Measurements from ENCODE around the gene PTGES.
"Not testable (repeated sequence)": the region's sequence is repeated elsewhere in the genome, so short reads cannot be mapped to it uniquely, and the experiment has no call there.

The PTGES gene

GRCh38 chr9:129774791-129775447, 22.1 kb upstream of the PTGES start:
- in situ Hi-C loops (cut with MboI; ENCODE audit: low sequenced_read_pairs), result loop anchor here (25.0 kb wide), 1 partner anchor 638 kb away; no protein-coding TSS in a partner anchor

DNA sequence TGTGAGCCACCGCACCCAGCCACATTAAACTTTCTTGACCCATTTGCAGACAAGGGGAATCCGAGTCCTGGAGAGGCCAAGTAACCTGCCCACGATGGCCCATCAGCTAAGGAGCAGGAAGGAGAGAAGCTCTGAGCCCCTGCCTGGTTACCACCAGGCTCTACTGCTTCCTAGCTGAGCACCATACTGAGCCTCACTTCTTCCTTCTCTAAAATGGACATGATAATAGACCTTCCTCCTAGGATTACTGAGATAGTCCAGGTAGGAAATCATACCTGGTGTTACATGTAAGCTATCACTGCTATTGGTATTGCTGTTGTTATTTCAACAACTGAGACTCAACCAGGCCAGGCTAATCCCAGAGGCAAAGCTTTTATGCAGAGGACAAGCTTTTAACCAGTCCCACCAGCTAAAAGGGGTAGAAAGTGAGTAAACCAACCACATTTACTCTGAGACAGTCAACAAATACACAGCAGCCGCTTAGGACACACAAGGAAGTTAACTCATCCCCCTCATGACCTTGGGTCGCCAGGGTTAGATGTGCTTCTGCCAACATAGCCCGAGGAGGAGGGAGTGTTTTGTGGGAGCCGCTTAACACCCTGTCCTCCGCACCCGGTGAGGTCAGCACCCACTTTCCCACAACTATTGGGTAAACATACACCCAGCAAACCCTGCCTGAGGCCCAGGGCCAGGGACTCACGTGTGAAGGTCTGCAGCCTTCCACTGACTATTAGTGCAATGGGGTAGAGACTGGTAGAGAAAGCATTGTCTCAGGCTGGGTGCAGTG, 20.6 kb upstream of the PTGES start:
- in situ Hi-C loops (cut with MboI; ENCODE audit: low sequenced_read_pairs), result no loop called here

DNA sequence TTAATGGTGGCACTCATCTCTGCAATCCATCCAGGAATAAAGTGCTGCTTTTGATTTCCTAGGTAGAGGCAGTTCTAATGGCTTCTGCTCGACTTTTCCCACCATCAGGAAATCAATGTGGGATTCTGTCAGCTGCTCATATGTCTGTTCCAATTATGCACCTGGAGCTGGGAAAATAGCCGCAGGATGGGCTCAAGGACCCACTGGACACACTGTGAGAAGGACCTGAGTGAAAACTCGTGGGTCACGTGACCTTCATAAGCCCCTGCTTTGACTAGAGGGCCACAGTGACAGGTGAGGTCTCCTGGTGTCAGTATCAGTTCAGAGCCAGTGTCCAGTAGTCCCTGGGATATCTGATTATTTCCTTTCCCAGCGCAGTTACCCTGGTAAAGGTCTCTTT, 17.9 kb upstream of the PTGES start:
- in situ Hi-C loops (cut with MboI; ENCODE audit: low sequenced_read_pairs), result no loop called here

DNA sequence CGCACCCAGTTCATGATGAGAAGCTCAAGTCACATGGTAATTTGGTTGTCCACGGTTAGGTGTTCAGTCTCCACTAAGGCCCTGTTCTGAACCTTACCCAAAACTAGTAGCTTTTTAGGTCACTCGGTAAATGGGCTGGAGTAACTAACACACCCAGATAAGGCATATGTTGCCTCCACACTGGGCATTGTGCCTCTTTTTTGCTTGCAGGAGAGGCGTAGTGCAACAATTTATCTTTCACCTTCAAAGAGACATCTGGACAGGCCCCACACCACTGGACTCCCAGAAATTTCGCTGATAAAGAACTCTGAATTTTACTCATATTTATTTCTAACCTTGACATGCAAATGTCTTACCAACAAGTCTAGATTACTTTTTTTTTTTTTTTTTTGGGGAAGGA, 16.8 kb upstream of the PTGES start:
- in situ Hi-C loops (cut with MboI; ENCODE audit: low sequenced_read_pairs), result no loop called here

DNA sequence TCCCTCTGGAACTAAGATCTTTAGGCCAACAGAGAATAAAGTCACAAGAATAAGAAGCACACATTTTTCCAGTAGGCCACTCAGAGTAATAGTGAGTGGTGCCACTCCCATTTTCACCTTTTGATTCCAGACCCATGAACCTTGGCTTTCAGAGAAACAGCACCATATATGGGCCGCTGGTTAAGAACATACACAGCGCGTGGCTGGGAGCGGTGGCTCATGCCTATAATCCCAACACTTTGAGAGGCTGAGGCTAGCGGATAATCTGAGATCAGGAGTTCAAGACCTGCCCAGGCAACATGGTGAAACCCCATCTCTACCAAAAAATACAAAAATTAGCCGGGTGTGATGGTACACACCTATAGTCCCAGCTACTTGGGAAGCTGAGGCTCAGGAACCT, 15.6 kb upstream of the PTGES start:
- in situ Hi-C loops (cut with MboI; ENCODE audit: low sequenced_read_pairs), result no loop called here

GRCh38 chr9:129765764-129766317, 13.0 kb upstream of the PTGES start:
- in situ Hi-C loops (cut with MboI; ENCODE audit: low sequenced_read_pairs), result no loop called here

DNA sequence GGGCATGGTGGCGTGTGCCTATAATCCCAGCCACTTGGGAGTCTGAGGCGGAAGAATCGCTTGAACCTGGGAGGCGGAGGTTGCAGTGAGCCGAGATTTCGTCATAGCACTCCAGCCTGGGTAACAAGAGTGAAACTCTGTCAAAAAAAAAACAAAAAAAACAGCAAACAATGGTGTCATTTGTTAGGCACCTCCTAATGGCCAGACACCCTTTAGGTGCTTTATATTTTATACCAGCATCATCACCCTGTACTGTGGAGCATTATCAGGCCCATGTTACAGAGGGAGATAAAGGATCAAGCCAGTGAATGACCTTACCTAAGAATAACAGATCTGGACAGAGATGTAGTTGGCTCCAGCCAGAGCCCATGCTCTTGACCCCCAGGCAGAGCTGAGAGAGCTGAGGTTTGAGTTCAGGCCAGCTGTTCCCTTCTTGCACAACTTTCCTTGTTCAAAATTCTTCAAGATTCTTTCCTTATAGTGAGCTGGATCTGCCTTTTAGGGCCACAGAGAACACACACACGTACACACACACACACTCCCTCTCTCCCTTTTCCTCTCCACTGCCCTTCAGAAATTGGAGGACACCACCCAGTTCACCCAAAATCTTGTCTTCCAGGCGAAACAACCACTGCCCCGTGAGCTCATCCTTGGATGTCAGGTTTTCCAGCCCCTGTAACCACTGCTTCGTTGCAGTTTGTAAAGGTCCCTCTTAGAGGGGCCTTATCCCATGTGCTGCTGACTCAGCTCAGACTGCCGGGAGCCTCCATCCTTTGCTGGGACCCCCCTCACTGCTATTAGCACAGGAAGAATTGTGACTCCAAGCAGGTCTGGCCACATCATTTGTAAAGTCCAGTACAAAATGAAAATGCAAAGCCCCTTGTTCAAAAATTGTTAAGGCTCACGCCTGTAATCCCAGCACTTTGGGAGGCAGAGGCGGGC, 10.4 kb upstream of the PTGES start:
- in situ Hi-C loops (cut with MboI; ENCODE audit: low sequenced_read_pairs), result no loop called here

GRCh38 chr9:129762370-129762984, 9.6 kb upstream of the PTGES start:
- in situ Hi-C loops (cut with MboI; ENCODE audit: low sequenced_read_pairs), result not testable (repeated sequence)

GRCh38 chr9:129761901-129762369, 9.1 kb upstream of the PTGES start:
- in situ Hi-C loops (cut with MboI; ENCODE audit: low sequenced_read_pairs), result no loop called here

- in situ Hi-C loops (cut with MboI; ENCODE audit: low sequenced_read_pairs), result no loop called here
Observed at GRCh38 chr9:129761293-129761900, 8.6 kb upstream of the PTGES start.

DNA sequence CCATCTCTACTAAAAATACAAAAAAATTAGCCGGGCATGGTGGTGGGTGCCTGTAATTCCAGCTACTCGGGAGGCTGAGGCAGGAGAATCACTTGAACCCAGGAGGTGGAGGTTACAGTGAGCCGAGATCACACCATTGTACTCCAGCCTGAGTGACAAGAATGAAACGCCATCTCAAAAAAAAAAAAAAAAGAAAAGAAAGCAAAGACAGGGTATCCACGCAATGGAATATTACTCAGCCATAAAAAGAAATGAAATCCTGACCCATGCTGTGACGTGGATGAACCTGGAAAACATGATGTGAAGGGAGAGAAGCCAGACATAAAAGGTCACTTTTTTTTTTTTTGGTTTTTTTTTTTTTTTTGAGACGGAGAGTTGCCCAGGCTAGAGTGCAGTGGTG, 7.9 kb upstream of the PTGES start:
- in situ Hi-C loops (cut with MboI; ENCODE audit: low sequenced_read_pairs), result not testable (repeated sequence)

DNA sequence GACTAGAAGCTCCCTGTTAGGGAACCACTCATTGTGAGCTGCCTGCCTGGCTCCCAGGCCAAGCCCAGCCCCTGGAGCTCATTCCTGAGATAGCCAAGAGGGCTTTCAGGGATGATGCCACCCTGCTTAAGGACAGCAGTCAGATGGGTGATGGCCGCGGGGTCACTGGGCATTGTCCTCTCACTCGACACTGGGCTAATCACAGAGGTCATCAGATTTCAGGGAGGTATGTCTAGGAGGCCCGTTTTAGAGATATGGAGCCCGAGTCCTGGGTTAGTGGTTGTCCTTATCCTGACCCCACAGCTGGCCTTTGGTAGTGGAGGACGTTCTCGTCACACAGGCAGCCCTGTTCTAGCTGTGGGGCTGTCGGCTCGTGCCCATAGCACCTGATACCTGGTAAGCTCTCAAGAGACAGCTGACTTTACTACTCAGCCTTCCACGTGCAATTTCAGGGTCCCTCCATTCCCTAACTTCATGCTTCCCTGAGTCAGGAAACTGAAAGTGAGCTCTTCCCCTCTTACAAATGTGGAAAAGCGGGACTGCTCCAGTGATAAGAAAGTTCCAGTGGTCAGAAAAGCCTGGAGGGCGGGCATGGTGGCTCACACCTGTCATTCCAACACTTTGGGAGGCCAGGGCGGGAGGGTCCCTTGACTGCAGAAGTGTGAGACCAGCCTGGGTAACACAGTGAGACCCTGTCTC, 7.1 kb upstream of the PTGES start:
- in situ Hi-C loops (cut with MboI; ENCODE audit: low sequenced_read_pairs), result no loop called here

DNA sequence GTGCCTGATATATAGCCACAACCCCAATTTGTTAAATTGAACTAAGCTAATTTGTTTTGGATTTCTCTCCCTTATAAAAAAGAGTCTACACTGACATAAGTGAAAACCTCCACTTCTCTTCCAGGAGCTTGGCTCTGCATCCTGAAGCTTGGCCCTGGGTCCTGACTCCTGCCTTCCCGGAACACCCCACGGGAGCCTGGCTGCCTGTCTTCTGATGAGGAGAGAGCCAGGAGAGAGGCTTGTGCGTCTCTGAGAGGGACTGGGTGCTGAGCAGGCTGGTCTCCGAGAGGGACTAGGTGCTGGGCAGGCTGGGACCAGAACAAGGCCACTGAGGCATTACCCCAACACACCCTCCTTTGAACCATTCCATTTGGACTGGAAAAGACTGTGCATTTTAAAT, 6.5 kb upstream of the PTGES start:
- in situ Hi-C loops (cut with MboI; ENCODE audit: low sequenced_read_pairs), result no loop called here

DNA sequence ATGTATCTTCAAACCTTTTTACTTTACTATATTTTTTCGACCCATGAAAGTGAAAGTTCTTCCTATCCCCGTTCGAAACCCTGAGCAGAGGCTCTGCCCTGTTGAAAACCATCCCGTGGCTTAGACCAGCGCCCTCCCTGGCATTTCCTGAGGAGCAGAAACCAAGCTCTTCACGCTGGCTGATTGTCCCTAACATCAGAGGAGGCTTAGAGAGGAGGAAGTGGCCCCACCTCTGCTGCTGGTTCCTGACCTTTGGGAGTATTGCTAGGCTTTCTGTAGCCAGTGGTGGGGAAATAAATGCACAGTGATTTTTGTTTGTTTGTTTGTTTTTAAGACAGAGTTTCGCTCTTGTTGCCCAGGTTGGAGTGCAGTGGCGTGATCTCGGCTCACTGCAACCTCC, 4.2 kb upstream of the PTGES start:
- in situ Hi-C loops (cut with MboI; ENCODE audit: low sequenced_read_pairs), result no loop called here

DNA sequence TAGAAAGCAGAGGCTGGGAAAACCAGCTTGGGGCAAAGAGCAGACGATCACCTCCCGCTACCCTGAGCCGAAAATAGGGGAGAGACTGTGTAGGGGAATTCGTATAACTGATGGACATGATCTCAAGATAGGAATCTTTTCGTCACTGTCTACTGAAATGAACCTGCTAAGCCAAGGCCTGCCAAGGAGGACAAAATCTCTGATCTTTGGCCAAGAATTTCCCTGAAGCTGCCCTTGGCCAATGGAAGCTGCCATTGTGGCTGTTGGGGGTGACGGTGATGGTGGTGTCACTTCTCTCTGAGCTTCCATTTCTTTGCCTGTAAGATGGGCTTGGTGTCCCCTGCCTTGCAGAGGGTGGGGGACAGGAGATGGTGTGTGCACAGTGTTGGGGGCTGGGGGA, 3.3 kb upstream of the PTGES start:
- in situ Hi-C loops (cut with MboI; ENCODE audit: low sequenced_read_pairs), result no loop called here

DNA sequence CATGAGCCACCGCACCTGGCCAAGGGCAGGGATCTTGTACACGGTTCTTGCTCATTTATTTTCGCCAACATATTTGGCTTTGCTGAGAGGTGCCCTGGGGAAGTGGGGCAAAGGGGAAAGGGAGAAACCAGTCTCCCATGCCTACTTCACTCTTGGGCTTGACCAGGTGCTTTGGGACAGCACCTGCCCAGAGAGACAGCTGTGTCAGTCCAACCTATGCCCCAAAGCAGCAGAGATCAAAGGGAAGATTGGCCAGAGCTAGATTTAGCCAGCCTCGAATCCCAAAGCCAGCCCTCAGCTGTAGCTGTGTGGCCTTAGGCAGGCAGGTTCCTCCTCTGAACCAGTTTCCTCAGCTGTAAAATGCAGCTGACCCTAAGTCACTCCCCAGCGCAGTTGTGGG, 2.3 kb upstream of the PTGES start:
- in situ Hi-C loops (cut with MboI; ENCODE audit: low sequenced_read_pairs), result no loop called here

- in situ Hi-C loops (cut with MboI; ENCODE audit: low sequenced_read_pairs), result no loop called here
Observed at GRCh38 chr9:129751841-129752801, 721 bp downstream of the PTGES start.

- in situ Hi-C loops (cut with MboI; ENCODE audit: low sequenced_read_pairs), result no loop called here
Observed at GRCh38 chr9:129750013-129750638, 2.7 kb downstream of the PTGES start.

Measured in HL-60/S4 treated with phorbol 12-myristate 13-acetate at 8.2 ng/mL for 4 days and 3 days (cell line).